Measurements from ENCODE around the gene ARHGAP24. TPM values are rescaled to one million over a fixed set of nuclear protein-coding genes. Genes with fewer than 3 reads are reported as not detected.

Gene ARHGAP24
- polyA plus RNA-seq, 3 donors: 12.5 to 32.0 (median 18.8) TPM

DNA sequence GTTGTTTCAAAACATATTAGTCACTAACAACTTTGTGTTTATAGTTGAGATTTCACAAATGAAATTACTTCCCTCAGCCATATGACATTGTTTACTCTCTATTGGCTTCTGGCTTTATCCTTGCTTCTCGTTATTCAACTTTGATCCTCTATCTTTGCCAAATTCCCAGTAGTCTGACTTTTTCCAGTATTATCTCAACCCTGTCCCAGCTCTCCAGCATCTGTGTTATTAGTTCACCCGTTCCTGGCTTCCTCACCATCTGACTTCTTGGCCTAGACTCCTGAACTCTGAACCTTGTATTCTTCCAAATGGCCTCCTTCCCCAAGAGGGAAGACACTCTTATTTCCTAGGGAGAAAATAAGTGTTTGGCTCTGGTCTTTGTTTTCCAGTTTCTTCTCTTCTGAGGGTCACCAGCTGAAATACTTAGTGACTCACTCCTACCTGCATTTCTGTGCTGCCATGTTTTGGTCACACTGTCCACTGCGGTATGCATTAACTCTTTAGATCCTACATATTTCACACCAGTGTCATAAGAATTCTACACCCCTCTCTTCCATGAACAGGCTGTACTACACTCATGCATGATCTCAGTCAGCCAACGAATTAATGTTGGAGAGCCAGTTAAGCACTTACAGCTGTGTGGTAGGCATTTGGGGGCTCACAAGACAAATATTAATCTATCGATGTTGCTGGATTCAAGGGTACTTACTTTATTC lies 17.0 kb upstream of the ARHGAP24 start:
- H3K27me3 ChIP-seq (ENCODE audit: control insufficient read depth in 2 of 2, insufficient read depth in 2 of 2, low read length in 2 of 2): no peaks in the 10 kb centered on the region
- Mint-ChIP-seq H3K4me1 (no peaks in the 10 kb centered on the region), H3K27me3 (ENCODE audit: low read depth in 3 of 3) (peaks cover 2 to 7% (median 4%) of the 10 kb centered on the region in 3 donors), H3K9me3 (peaks cover 0 to 8% (median 2%) of the 10 kb centered on the region in 7 donors), H3K36me3 (no peaks in the 10 kb centered on the region), H3K27ac (no peak overlapping the region), H3K4me3 (no peak overlapping the region)
- no peak for DNase-seq
- no peaks in the 10 kb centered on the region for H3K9me3 ChIP-seq (replicated peaks in 1 of 2; ENCODE audit: control insufficient read depth in 1 of 2, insufficient read depth in 1 of 2, low read length in 2 of 2)
- H3K27ac ChIP-seq (ENCODE audit: low read depth in 1 of 2, low read length in 2 of 2): no peak overlapping the region
- H3K4me1 ChIP-seq (ENCODE audit: control insufficient read depth in 1 of 2, insufficient read depth in 2 of 2, low read length in 2 of 2): no peaks in the 10 kb centered on the region
- intact Hi-C loops (cut with micrococcal nuclease): no loop called here
- H3K4me3 ChIP-seq (replicated peaks in 1 of 3; ENCODE audit: low read depth in 2 of 3, low read length in 3 of 3): no peak overlapping the region
- no peaks in the 10 kb centered on the region for H4K20me1 ChIP-seq (ENCODE audit: insufficient read depth, low read length)
- TF ChIP-seq, protein P1, sequence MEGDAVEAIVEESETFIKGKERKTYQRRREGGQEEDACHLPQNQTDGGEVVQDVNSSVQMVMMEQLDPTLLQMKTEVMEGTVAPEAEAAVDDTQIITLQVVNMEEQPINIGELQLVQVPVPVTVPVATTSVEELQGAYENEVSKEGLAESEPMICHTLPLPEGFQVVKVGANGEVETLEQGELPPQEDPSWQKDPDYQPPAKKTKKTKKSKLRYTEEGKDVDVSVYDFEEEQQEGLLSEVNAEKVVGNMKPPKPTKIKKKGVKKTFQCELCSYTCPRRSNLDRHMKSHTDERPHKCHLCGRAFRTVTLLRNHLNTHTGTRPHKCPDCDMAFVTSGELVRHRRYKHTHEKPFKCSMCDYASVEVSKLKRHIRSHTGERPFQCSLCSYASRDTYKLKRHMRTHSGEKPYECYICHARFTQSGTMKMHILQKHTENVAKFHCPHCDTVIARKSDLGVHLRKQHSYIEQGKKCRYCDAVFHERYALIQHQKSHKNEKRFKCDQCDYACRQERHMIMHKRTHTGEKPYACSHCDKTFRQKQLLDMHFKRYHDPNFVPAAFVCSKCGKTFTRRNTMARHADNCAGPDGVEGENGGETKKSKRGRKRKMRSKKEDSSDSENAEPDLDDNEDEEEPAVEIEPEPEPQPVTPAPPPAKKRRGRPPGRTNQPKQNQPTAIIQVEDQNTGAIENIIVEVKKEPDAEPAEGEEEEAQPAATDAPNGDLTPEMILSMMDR (IDR thresholded peaks at IDR 0.05): no peak
- H3K36me3 ChIP-seq (replicated peaks in 1 of 2; ENCODE audit: control insufficient read depth in 1 of 2, insufficient read depth in 2 of 2, low read length in 2 of 2): no peaks in the 10 kb centered on the region
- H3K9ac ChIP-seq (ENCODE audit: insufficient read depth, low read length, poor library complexity, severe bottlenecking): no peak overlapping the region
- WGBS (ENCODE audit: insufficient coverage): 85% methylated on average over 2 of the region's 5 CpGs
- no peak overlapping the region for H3K4me2 ChIP-seq (replicated peaks; ENCODE audit: extremely low read depth, low read length, poor library complexity, severe bottlenecking)
- no peaks in the 10 kb centered on the region for H3K79me2 ChIP-seq (ENCODE audit: insufficient read depth, low read length)
- H2AFZ ChIP-seq (ENCODE audit: insufficient read depth, low read depth, low read length, poor library complexity, severe bottlenecking): no peak overlapping the region

DNA sequence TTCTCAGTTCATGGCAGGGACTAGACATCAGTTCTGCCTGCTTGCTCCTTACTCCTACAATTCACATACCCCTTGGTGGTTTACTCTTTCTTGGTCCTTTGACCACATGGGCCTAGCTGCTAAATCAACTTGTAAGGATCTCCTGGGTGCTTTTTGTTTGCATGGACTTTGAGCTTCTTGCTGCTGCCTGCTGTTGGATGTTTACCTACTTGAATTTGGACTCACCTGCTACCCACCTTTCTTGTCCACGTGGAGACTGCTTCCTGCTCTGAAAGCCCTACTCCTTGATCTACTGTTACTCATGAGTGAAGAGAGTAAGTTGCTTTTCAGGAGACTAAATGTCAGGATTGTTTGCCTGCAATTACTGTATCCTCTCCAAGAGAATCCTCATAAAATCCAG lies 15.2 kb upstream of the ARHGAP24 start:
- no peak overlapping the region for H2AFZ ChIP-seq (ENCODE audit: insufficient read depth, low read depth, low read length, poor library complexity, severe bottlenecking)
- H3K27me3 ChIP-seq (ENCODE audit: control insufficient read depth in 2 of 2, insufficient read depth in 2 of 2, low read length in 2 of 2): no peaks in the 10 kb centered on the region
- no peaks in the 10 kb centered on the region for H3K36me3 ChIP-seq (replicated peaks in 1 of 2; ENCODE audit: control insufficient read depth in 1 of 2, insufficient read depth in 2 of 2, low read length in 2 of 2)
- H3K27me3 Mint-ChIP-seq (ENCODE audit: low read depth in 3 of 3): peaks cover 0 to 4% (median 4%) of the 10 kb centered on the region in 3 donors
- no peak overlapping the region for H3K4me3 ChIP-seq (replicated peaks in 1 of 3; ENCODE audit: low read depth in 2 of 3, low read length in 3 of 3)
- DNase-seq: no peak
- intact Hi-C loops (cut with micrococcal nuclease): no loop called here
- H4K20me1 ChIP-seq (ENCODE audit: insufficient read depth, low read length): no peaks in the 10 kb centered on the region
- no peak overlapping the region for H3K27ac ChIP-seq (ENCODE audit: low read depth in 1 of 2, low read length in 2 of 2)
- no peak overlapping the region for H3K4me3 Mint-ChIP-seq
- no peaks in the 10 kb centered on the region for H3K9me3 ChIP-seq (replicated peaks in 1 of 2; ENCODE audit: control insufficient read depth in 1 of 2, insufficient read depth in 1 of 2, low read length in 2 of 2)
- H3K4me1 Mint-ChIP-seq: no peaks in the 10 kb centered on the region
- H3K9ac ChIP-seq (ENCODE audit: insufficient read depth, low read length, poor library complexity, severe bottlenecking): no peak overlapping the region
- peak overlapping the region in 1 of 7 donors; percentile 51 for H3K27ac Mint-ChIP-seq
- no peaks in the 10 kb centered on the region for H3K36me3 Mint-ChIP-seq
- WGBS (ENCODE audit: insufficient coverage): no CpG with 5 or more reads among the region's 1 CpG
- H3K4me1 ChIP-seq (ENCODE audit: control insufficient read depth in 1 of 2, insufficient read depth in 2 of 2, low read length in 2 of 2): no peaks in the 10 kb centered on the region
- no peaks in the 10 kb centered on the region for H3K79me2 ChIP-seq (ENCODE audit: insufficient read depth, low read length)
- TF ChIP-seq, protein P1 (IDR thresholded peaks at IDR 0.05): no peak
- H3K4me2 ChIP-seq (replicated peaks; ENCODE audit: extremely low read depth, low read length, poor library complexity, severe bottlenecking): no peak overlapping the region
- peaks cover 0 to 5% (median 2%) of the 10 kb centered on the region in 7 donors for H3K9me3 Mint-ChIP-seq

Data from CD14-positive monocyte (primary cell).